Measurements from ENCODE around the gene TMPRSS11E. TPM values are rescaled to one million over a fixed set of nuclear protein-coding genes. Genes with fewer than 3 reads are reported as not detected.

TMPRSS11E gene
- total and polyA plus RNA-seq, 10 of the 15 experiments (the other 5 are each of a cell fraction or from before 2014, with no cell fraction given): not detected

GRCh38 chr4:68432320-68432719, 14.9 kb upstream of the TMPRSS11E start:
- Histone ChIP-seq H3K9me3 (replicated peaks; ENCODE audit: control insufficient read depth, insufficient read depth, low read length) (no peaks in the 10 kb centered on the region), H3K4me1 (ENCODE audit: control insufficient read depth, insufficient read depth, low read length) (no peaks in the 10 kb centered on the region), H3K36me3 (ENCODE audit: control insufficient read depth in 2 of 2, insufficient read depth in 2 of 2, low read length in 1 of 2) (no peaks in the 10 kb centered on the region), H3K4me2 (ENCODE audit: control insufficient read depth, insufficient read depth) (no peak overlapping the region), H3K27me3 (replicated peaks in 1 of 2; ENCODE audit: control insufficient read depth in 2 of 2, insufficient read depth in 2 of 2, low read length in 1 of 2) (no peaks in the 10 kb centered on the region), H3K9ac (ENCODE audit: control insufficient read depth, insufficient read depth, low read length) (no peak overlapping the region), H3K4me3 (no peak overlapping the region), H3K79me2 (ENCODE audit: control insufficient read depth, insufficient read depth, low read length) (no peaks in the 10 kb centered on the region), H4K20me1 (ENCODE audit: control insufficient read depth, insufficient read depth) (no peaks in the 10 kb centered on the region), H2AFZ (ENCODE audit: control insufficient read depth, low read depth, low read length) (no peak overlapping the region), H3K27ac (ENCODE audit: control insufficient read depth, insufficient read depth) (no peak overlapping the region)
- ChIA-PET SMC1A (ENCODE audit: uncharacterized antibody, unreplicated experiment) (interaction anchor here (0.6 kb wide), 1 partner anchor 659 kb away, joined by 3 read pairs; no protein-coding TSS in a partner anchor), CTCF (no interaction called here), RAD21 (ENCODE audit: unreplicated experiment) (no interaction called here), POLR2A (no interaction called here)
- FAIRE-seq (no peak), DNase-seq (ENCODE audit: low read depth, low spot score) (no peak), ATAC-seq (no peak)
- intact Hi-C loops (cut with micrococcal nuclease; ENCODE audit: unreplicated experiment): no loop called here
- in situ Hi-C loops (cut with MboI): no loop called here
- TF ChIP-seq FOXM1 (IDR thresholded peaks at IDR 0.05; ENCODE audit: low read depth, low read length) (no peak), WRNIP1 (IDR thresholded peaks at IDR 0.05; ENCODE audit: borderline replicate concordance, low read depth, low read length) (no peak), HSF1 (IDR thresholded peaks at IDR 0.05; ENCODE audit: low read depth, low read length) (no peak), ZNF217 (IDR thresholded peaks at IDR 0.05) (no peak), RUNX3 (IDR thresholded peaks at IDR 0.05; ENCODE audit: low read length) (no peak), ZNF687 (IDR thresholded peaks at IDR 0.05) (no peak), ZBTB33 (IDR thresholded peaks at IDR 0.05) (no peak), EED (IDR thresholded peaks at IDR 0.05; ENCODE audit: low read depth) (no peak), ZNF384 (IDR thresholded peaks at IDR 0.05; ENCODE audit: borderline replicate concordance, low read depth, low read length) (no peak), CREM (IDR thresholded peaks at IDR 0.05; ENCODE audit: low read depth) (no peak)
- no TSS peak for BruUV-seq (replicated peaks)
